GM18511 (cell line): ENCODE results near the gene PSMF1.

Experiments
- ATAC-seq: cut with Tn5 transposase; IDR thresholded peaks from one replicate; pipeline ENCODE4 v1.9.1; 2021; ENCODE audit warnings: mild to moderate bottlenecking, moderate library complexity; ENCODE audit not compliant: unreplicated experiment

Gene PSMF1

DNA sequence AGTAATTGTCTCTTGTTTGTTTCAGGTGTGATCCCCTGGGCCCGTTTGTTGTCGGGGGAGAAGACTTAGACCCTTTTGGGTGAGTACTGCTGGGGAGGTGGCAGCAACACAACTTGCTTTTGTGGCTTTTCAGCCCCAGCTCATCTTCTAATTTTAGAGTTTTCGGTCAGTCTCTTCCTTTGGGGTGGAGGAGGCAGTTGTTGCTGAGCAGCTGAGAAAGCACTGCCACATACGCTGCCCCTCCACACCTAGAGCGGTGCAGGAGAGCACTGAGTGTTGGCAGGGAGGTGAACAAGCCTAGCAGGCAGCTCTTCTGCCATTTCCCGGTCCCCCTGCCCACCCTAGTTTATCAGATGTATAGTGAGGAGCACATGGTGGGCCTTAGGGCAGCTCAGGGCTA is 44.7 kb downstream of the PSMF1 start:
- ATAC-seq: no peak

DNA sequence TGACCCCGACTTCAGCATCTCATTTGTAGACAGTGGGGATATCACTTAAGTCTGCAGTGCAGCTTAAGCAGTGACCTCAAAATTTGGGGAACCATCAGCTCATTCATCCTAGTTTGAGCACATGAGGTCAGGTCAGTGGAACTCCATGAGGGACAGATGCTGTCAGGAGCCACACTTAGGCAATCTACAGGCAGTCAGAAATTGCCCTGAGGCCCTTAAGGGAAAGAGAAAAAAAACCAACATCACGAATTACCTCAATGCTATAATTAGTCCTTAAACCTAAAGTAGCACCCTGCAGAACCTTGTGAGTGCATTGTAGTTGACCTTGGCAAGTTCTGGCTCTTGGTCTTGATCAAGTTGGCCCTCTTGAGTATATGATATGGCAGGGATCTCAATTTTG is 45.3 kb downstream of the PSMF1 start:
- ATAC-seq: no peak

DNA sequence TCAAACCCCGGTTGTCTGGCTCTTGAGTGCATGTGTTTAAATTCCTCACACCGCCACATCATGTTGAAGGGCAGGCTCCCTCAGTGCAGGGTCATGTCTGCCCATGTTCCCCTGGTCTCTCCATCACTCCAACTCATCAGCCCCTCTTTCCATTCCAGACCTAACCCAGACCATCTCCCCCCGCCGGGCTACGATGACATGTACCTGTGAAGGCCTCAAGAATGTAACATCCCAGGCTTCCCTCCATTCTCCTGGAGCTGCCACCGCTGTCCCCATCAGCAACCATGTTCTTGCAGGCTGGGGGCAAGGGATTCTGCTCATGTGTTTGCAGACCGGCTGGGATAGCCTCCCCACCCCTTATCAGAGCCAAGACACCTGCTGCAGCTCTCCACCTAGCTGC is 46.5 kb downstream of the PSMF1 start:
- no peak for ATAC-seq

DNA sequence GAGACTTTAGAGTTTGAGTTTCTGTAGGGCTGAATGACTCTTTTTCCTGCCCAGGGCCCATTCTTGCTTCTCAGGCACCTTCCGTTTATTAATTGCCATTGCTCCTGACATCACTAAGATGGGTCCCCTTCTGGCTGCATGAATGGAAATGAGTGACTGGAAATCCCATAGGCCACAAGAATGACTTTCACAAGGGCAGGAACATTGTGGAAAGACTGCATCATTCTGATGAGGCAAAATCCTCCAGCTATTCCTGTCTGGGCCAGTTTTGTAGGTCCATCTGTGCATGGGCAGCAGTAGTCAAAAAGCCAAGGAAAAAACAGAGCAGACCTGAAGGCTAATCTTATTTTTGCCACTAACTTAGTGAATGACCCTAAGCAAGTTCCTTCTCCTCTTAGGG is 47.1 kb downstream of the PSMF1 start:
- no peak for ATAC-seq

DNA sequence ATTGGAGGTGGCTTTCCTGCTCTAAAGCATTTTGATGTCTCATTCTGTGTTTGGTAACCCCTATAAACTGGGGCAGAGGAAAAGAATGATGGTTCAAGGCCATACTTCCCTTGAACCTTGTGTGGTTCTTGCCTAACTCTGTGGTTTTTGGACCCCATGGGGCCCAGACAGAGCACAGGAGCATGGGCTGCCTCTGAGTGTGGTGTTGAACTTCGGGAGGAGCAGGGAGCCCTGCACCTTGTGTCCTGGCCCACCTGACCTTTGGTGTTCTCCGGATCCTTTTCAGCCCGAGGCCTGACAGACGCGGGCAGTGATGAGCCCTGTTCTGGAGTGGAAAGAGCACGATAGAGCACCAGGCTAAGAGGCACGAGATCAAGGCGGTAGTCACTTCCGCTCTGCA is 47.5 kb downstream of the PSMF1 start:
- no peak for ATAC-seq

DNA sequence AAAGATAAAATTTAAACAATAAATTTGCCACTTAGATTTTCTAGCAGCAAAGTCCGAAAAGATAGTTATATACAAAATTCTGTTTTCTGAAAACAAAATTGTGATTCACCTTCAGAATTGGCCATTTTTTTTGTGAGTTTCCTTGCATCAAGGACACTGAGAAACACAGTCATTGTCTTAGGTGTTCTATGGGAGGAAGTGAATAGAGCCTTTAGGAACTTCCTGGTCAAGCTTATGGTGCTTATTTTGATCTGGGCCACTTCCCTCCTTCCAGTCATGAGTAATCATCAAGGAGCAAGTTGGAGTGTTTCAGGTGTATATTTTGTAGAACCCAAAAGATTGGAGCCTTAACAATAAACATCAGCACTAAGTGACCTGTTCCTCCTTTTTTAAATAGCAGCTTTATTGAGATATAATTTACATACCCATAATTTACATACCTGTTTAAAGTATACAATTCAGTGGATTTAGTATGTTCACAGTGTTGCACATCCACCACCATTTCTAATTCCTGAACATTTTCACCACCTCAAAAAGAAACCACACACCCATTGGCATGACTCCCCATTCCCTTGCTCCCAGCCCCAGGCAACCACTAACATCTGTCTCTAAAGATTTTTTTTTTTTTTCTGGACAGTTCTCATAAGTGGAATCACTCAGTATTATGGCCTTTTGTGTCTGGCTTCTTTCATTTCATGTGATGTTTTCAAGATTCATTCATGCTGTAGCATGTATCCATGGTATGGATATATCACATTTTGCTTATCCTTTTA is 48.7 kb downstream of the PSMF1 start:
- ATAC-seq: no peak

DNA sequence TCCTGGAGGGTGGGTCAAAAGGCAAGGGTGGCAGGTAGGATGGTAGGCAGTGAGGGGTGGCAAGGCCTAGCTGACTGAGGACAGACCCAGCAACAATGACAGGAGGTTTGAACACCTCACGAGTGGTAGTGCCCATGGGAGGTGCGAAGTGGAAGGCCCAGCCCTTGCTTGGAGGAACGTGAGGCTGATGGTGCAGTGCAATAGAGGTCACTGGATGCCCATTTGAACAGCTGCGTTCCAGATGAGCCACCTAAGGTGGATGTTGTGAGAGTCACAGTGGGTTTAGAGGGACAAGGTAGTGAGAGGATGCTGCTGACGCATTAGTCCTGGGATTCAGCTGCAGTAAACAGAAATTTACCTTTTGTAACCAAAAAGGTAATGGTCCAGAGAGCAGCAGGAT is 50.8 kb downstream of the PSMF1 start:
- ATAC-seq: no peak

DNA sequence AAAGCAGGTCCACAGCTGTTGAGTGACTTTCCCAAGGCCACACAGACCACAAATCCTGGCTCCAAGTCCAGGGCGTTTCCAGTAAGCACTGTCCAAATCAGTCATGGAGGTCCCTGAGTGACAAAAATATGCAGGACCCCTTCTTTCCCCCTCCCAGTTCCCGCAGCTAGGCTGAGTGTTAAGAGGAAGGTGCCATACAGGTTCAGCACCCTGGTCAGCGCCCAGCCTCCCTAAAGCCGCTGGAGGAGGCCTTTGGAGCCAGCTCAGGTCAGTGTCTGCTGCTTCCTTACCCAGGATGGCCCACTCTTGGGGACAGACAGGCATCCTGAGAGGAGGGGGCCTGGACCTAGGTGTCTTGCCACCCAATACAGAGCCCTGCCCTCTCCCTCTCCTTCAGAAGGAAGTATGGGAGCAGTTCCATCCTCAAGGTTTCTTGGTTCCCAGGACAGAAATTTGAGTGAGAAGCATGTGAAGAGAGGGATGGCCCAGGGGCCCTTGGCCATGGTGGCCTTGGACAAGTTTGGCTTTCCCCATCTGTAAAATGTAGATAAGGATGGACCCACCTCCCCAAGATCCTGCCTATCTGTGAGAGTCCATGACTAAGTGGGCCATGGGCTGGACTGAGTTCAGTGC is 53.2 kb downstream of the PSMF1 start:
- no peak for ATAC-seq

DNA sequence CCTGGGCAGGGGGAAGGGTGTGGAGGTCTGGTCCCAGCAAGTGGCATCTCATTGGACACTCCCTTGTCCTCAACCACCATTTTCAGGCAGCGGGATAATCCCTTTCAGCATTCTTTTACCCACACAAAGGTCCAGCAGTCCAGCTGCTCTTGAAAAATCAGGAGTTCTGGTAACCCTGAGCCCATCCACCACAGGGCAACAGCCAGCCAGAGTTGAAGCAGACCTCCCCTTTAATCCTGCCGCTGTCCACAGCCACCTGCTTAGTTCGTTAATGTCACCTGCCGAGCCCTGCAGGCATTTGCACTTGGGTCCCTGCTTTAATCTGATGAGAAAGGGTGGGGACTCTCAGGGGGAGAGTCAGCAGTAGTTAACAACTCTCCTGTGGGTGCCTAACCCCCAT is 55.3 kb downstream of the PSMF1 start:
- no peak for ATAC-seq

DNA sequence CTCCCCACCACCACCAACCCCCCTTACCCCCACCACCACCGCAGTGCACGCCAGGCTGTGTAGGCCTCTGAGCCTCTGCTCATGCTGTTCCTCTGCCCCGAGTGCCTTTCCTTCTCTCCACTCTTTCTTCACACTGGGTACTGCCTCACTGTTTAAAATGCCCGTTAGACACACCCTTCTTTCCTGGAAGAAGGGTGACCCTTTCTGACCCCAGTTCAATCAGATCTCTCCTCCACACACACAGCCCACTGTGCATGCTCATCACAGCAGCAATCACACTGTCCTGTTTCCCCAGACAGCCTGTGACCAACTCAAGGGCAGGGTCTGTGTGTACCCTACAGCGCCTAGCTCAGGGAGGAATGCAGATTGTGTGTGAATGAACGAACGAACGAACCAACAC is 56.4 kb downstream of the PSMF1 start:
- ATAC-seq: no peak

DNA sequence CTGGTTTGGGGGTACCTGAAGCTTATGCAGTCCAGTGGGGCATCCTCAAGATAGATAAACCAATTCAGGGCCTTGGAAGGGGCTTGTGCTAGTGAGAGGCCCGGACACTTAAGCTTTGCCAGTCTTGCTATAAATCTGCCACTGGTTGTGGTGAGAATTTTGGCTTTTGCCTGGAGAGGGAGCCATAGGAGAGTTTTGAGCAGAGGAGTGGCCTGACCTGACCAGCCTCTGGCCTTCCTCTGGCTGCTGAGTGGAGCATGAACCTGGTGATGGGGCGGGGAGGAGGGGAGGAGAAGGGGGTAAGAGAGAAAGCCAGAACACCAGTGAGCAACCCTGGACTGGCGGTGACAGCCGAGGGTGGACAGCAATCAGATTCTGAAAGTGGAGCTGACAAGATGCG is 59.3 kb downstream of the PSMF1 start:
- ATAC-seq: no peak

DNA sequence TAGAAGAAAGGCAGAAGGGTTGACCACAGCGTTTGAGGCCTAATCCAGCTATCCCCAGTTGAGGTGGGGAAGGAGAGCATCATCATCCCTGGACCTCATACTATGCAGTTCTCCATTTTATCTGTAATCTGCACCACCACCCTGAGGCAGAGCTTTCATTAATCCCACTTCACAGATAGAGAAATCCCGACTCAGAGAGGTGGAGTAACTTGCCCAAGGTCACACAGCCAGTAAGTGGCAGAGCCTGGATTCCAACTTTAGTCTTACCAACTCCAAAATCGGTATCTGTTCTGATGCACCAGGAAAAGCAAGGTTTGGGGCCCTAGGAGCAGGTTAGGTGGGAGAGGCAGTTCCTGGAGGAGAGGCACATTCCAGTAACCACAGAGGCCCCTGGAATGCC is 59.7 kb downstream of the PSMF1 start:
- ATAC-seq: no peak

DNA sequence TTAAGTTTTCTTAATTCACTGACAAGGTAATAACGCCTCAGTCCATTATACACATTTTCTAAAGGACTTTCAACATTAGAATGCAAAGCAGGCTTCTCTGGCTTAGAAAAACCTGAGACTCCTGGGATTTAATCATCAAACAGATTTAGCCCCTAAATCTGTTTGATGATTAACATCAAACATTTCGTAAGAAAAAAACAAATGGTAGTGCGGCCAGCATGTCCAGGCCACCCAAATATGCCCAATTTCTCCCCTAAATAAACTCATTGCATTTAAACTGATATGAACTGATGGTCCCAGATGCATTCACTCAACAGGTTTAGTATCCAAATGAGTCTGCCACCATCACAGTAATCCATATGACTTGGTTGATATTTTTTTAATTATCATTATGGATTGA is 60.2 kb downstream of the PSMF1 start:
- no peak for ATAC-seq

DNA sequence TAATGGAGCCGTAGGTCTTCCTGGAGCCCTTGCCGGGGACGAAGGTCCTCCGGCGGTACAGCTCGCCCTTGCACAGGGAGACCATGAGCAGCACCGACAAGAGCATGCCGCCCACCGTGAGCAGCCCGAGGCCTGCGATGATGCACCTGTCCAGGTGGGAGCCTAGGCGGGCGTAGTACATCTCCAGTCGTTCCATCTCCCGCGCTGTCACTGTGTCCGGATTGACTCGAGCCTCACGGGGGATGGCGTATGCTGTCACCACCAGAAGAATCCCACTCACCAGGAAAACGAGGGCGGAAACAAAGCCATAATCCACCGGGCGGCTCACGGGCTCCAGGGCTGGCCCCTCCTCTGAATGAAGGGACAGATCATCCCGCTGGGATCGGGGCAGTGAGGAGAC is 62.5 kb downstream of the PSMF1 start:
- ATAC-seq: no peak

DNA sequence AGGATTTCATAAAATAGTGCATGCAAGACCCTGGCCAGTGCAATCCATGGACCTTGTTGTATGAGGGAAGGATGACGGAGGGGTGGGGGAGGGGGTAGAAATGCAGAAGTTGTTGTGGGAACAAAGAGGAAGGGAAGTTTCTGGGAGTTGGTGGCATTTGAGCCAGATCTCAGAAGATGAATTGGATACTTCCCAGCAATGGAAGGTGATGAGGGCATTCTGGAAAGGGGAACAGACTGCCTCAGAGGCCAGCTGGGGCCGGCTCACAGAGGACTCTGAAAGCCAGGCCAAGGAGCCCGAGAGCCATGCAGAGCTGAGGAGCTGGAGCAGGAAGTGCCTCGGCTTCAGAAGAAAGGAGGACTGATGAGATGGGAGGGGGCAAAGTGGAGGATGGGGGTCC is 63.7 kb downstream of the PSMF1 start:
- ATAC-seq: no peak

DNA sequence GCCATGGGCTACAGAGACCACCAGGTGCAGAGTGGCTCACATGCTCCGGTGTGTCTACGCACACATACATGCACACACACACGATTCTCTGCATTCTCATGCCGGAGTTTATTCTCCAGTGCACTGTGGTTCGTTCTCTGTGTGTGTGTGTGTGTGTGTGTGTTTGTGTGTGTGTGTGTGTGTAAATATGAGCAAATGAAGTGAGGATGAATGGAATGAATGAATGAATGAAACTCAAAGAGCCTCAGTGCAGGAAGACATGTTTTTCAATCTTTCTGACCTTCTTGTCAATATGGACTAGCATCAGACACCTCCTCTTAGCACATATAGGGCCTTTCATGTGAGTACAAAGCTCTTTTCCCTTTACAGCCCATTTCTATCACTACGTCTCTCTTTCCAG is 64.8 kb downstream of the PSMF1 start:
- no peak for ATAC-seq

DNA sequence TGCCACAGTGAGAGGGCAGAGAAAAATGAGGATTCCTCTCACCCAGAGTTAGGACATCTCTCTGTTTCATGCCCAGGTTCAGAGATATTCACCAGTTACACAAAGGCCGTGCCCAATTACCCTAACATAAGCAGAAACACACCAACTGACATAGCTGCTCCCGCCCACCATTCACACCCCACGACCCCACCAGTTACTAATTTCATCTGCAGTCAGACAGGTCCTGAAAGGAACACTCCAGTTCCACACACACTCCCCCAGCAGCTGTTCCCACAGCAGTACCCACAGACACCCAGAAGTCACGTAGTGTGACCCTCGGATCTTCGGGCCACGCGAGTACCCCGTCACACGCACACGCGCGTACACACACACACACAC is 65.8 kb downstream of the PSMF1 start:
- no peak for ATAC-seq

DNA sequence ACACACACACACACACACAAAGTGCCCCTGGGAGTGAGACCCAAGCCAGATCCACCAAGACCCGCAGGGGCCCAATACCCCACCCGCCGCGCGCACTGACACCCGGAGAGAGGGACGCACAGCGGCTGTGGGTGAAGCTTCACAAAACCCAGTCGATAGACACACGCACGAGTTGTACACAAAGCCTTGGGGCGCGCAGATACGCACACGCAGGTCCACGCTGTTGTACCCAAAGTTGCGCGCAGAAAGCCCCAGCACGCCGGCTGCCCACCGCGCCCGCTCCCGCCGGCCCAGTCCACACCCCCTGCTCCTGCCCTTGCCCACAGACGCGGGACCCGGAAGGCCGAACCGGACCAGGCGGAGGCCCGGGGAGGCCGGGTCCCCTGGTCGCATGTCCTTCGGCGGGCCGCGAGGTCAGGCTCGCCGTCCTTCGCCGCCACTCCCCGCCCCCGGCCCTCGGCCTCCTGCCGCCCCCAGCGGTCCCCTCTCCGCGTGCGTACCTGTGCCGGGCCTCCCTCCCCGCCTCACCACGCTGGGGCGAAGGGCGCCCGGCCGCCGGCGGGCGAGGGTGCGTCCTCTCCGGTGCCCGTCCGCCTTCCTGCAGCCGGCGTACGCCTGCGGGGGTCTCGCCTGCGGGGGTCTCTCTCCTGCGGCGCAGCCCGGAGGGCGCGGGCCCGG is 66.4 kb downstream of the PSMF1 start, which contains the start of gene TMEM74B:
Gene TMEM74B, minus strand, starts transcription at position 344 of the 678 bp plus-strand sequence. CDS start 1,180 bp downstream, outside the sequence.
- no peak for ATAC-seq

DNA sequence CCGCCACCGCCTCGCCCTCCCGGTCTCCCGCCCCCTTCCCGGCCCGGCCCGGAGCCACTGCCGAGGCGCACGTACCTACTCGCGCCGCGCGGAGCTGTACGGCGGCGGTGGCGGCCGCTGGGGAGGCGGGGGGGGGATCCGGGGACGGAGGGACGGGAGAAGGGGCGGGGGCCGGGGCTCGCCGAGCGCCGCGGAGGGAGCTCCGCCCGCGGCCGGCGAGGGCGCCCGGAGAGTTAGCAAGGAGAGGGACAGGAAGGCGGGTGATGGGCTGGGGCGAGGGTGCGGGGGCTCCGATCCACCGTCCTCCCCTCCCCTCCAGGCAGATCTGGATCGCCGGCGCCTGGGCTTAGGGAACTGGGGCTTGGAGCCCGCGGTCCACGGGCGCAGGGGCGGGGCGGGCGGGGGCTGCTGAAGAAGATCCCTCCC is 66.9 kb downstream of the PSMF1 start:
- no peak for ATAC-seq

DNA sequence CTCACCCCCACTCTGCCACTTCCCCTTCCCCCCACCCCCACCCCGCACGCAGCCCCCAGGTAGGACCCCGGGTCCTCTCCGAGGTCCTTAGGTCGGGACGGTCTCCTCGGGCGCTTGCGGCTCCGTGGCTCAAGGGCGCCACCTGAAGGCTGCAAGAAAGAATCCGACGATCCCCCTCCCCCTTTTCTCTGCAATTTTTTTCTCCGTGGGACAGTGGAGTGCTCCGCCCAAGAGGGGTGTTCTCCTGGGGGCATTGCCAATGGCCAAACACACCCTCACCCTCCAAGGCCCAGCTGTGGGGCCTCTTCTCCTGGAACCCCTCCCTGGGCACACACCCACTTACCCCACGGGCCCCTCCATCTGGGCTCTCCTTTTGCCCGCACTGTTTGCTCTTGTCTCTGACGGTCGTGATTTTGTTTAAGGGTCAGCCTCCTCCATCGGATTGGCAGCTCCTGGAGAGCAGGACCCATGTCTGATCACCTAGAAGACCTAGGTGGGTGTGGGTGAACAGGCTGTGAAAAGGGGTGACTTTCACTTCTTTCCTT is 67.5 kb downstream of the PSMF1 start:
- no peak for ATAC-seq

DNA sequence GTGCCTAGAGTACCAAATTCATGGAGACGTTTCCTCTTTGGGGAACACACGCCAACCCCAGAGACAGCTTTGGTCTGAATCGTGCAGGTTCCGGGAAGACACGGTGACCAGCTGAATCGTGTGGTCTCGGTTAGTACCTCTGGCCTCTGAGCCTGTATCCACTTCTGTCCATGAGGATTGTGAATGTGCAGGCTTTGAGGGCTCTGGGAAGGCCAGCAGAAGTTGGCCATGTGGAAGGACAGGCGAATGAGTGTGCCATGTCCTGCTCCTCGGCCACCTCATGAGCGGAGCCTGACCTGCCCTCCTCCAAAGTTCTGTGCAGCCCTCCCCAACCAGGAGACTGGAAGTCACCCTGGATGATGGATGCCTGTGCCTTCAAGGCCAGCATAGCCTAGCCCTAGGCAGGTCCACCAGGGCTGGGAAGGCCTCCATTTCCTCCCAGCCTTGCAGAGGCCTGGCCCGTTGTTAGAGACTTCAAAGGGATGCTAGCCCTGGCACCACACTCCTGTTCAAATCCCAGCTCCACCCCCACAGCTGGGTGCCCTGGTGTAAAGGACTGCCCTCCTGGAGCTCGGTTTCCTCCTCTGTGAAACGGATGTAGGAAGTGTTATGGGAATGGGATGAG is 68.1 kb downstream of the PSMF1 start:
- ATAC-seq: no peak
